ENCODE data around the gene SSTR3.
"Not testable (repeated sequence)": the region's sequence is repeated elsewhere in the genome, so short reads cannot be mapped to it uniquely, and the experiment has no call there.

SSTR3 gene

DNA sequence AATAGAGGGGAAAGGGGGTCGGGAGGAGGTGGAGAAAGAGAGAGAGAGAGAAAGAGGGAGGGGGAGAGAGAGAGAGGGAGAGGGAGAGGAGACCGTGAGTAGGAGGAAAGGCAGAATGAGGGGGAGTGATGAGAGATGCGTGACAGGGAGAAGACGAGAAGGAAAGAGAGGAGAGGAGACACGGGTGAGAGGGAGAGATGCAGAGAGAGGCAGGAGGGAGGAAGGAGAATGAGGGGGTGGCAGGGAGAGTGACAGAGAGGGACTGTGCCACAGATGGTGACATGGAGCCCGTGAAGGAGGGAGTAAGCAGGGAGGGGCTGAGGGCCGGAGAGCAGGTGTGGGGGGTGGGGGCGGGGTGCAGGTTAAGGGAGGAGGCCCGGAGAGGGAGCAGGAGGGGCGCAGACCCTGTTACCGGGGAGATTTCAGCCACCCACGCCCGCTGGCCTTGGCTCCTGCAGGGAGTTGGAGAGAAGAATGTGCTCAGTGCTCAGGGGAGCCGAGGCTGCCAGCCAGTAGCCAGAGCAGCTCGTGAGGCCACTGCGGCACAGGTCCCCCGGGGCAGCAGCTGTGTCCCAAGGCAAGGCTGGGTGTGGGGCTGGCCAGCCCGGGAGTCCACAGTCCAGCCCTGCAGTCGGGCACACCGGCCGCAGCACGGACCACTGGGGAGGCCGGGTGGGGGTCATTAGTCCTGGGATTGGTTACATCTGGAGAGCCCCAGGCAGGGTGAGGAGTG is at the start of gene SSTR3:
Gene SSTR3 (minus strand): TSS at position 304 of the 733 bp plus-strand sequence. CDS start 4,674 bp downstream, outside the sequence.
- DNase-seq = no peak

DNA sequence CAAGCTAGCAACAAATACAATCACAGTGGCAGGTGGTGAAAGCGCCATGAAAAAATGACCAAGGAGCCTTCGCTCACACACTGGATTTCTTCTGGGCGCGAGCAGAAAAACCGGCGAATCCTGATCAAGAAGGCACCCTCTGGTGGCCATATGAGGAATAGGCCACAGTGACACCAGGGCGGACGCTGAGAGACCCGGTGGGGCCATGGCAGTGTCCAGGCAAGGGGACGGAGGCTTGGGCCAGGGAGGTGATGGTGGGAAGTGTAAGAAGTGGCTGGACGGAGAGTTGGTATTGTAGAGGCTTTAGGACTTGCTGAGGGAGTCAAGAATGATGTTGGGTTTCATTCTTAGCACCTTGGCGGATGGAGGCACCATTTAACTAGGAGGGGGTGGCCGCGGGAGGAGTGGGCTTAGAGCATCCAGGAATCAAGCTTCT is 48.6 kb upstream of the SSTR3 start:
- DNase-seq = peak; percentile 65

DNA sequence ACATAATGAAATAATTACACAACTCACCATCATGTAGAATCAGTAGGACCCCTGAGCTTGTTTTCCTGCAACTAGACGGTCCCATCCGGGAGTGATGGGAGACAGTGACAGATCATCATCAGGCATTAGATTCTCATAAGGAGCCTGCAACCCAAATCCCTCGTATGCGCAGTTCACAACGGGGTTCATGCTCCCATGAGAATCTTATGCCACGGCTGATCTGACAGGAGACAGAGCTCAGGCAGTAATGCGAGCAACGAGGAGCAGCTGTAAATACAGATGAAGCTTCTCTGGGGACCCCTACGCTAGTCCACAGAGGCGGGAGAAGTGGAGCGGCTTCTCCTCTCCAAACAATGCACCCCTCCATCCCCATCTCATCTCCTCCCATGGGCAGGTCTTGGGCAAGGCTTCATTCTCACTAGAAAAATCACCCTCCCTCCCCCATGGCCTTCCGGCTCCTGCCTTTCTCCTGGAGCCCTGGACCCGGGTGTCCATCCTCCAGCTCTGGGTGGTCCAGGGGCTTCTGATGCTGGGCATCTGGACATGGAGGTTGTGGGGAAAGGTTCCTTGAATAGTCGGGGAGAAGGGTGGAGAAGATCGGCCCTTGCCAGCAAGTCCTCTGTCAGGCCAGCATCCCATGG is 48.0 kb upstream of the SSTR3 start:
- DNase-seq = no peak

DNA sequence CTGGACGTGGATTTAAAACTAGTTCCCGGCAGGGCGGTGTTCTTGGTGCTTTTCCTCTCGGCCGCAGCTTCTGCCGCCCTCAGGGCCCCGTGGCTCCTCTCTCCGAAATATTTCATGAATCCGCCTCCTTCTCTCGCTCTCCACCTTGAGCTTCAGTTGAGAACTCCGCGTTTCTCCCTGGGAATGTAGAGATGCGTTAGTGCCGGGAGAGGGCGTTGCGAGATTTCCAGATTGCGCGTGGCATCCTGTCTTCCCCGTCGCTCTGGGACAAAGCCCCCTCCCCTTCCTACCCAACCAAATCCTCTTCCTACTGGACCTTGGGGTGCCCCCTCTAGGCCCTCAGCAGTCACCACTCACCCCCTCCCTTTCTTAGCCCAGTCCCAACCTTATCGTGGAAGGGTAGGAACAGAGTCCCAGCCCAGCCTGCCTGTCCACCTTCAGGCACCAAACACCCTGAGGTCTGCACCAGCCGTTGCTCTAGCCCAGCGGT is 47.3 kb upstream of the SSTR3 start:
- no peak for DNase-seq

DNA sequence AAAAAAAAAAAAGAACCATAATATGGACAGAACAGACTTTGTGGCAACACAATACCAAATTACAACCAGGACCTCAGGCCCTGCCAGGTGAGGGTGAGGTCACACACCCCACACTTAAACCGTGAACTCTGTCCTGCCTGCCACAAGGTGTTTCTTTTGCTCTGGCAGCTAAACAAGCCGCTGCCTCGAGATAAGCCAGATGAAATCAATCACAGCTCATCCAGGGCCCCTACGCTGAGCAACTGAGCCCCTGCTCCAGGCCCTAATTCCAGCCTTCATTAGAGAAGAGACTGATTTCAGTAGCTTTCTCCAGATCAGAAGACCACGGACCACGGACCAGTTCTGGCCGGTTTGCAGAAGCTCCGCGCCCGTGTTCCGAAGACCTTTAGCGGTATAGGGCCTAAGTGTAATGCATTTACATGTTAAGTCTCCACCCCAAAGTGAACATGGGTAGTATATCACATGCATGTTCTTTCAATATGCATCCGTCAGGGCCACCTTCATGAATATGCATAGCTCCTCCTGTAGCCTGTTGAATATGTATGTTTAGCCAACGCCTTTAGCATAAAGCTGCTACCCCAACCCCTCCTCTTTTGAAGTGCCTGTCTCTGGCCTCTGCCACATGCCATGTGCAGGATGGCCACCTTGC is 46.6 kb upstream of the SSTR3 start:
- DNase-seq = no peak

DNA sequence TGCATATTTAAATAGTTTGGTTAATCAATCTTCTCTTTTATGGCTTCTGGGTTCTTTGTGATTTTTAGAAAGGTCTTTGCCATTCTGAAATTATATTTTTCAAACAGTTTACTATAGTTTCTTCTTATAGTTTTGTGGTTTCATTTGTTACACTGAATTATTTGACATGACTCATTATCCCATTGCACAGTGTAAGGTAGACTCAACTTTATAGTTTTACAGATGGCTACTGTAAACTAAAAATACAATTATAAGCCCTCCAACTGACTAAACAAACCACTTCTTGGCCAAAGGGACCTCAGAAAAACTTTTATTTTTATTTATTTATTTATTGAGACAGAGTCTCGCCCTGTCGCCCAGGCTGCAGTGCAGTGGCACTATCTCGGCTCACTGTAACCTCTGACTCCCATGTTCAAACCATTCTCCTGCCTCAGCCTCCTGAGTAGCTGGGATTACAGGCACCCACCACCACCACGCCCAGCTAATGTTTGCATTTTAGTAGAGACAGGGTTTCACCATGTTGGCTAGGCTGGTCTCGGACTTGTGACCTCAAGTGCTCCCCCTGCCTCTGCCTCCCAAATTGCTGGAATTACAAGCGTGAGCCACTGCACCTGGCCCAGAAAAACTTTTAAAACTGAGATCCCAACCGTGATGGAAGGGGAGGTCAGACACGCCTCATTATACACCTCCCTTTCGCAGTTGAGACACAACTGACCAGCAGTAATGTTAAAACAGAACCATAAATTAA is 45.9 kb upstream of the SSTR3 start:
- no peak for DNase-seq

DNA sequence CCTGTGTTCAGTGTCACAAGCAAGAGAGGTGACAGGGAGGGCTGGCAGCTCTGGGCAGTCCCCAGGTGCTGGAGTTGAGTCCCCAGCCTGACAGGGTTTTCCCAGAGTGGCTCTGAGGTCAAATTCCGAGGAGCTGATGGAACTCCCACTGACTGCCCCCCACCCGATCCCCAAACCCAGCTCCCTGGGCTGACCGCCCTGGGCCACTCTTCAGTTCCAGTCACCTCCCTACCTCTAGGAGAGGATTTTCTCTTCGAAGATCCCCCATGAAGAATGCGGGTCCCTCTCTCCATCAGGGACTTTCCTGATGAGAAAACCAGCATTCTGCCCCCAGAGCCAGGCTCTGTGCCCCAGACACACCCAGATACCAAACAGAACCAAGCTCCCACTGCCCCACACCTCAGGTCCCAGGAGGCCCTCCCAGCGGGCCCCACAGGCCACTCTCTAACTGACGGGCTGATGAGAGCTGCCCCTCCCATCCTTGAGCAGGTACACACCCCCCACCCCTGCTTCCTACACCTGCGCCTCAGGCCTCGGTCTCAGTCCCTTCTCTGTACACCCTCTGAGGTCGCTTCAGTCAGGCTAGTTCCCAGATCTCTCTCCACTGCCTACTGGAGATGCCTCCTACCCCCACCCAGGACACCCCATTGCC is 43.9 kb upstream of the SSTR3 start:
- DNase-seq = no peak

DNA sequence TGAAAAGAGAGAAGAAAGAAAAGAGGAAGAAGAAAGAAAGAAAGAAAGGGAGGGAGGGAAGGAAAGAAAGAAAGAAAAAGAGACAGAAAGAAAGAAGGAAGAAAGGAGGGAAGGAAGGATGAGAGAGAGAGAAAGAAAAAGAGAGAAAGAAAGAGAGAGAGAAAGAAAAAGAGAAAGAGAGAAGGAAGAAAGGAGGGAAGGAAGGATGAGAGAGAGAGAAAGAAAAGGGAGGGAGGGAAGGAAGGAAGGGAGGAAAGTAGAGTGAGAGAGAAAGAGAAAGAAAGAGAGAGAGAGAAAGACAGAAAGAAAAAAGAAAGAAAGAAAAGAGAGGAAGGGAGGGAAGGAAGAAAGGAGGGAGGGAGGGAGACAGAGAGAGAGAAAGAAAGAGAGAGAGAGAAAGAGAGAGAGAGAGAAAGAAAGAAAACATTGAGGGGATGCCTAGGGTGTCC is 43.3 kb upstream of the SSTR3 start:
- no peak for DNase-seq

DNA sequence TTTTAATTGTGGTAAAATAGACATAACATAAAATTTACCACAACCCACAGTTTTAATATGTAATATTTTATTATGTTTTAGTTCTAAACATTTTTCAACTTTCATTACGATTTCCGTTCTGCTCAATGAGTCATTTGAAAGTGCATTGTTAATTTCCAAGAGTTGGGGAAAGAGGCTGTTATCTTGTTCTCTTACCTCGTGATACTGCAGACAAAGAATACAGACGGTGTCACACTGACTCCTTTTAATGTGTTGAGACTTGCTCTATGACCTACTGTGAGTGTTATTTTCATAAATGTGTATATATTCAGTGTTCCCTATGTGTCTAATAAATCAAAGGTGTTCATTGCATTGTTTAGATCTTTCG is 42.6 kb upstream of the SSTR3 start:
- DNase-seq = no peak

DNA sequence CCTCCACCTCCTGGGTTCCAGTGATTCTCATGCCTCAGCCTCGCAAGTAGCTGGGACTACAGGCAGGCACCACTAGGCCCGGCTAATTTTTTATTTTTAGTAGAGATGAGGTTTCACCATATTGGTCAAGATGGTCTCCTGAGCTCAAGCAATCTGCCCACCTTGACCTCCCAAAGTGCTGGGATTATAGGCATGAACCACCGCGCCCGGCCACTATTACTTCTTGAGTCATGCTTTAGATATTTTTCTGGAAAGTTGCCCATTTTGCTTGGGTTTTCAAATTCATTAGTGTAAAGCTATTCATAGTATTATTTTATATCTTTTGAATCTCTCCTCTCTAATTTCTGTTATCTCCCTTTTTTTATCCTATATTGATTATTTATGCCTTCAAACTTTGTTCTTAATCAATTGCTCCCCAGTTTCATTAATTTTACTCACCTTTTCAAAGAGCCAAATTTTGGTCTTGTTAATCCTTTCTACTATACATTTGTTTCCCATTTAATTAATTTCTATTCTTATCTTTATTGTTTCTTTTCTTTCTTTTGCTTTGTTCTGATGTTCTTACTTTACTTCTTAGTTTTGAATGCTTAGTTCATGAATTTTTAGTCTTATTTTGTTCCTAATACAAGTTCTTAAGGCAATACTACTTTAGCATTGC is 42.1 kb upstream of the SSTR3 start:
- DNase-seq = no peak

DNA sequence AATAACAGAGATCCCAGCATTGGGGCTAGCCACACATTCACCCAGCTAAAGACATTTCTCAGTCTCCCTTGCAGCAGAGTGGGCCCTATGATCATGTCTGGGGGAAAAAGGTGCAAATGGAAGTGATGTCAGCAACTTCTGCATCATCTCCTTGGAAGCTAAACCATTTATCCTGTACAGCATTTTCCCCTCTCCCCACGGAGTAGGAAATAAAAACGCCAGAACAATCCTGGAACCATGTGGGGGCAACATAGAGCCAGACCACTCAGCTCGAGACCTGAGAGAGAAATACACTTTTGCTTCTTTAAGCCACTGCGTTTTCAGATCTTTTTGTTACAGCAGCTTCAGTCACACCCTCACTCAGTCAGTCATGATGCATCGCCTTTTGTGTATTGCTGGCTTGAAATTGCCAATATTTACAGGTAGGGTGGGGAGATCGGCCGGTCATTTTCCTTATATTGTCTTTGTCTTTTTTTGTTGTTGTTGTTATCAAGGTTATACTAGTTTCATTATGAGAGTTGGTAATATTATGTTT is 40.9 kb upstream of the SSTR3 start:
- no peak for DNase-seq

DNA sequence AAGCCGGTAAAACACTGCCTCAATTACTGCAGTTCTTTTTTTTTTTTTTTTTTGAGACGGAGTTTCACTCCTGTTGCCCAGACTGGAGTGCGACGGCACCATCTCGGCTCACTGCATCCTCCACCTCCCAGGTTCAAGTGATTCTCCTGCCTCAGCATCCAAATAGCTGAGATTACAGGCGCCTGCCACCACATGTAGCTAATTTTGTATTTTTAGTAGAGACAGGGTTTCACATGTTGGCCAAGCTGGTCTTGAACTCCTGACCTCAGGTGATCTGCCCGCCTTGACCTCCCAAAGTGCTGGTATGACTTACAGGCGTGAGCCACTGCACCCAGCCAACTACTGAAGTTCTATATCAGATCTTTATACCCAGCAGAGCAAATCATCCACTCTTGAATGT is 39.6 kb upstream of the SSTR3 start:
- DNase-seq = not testable (repeated sequence)

DNA sequence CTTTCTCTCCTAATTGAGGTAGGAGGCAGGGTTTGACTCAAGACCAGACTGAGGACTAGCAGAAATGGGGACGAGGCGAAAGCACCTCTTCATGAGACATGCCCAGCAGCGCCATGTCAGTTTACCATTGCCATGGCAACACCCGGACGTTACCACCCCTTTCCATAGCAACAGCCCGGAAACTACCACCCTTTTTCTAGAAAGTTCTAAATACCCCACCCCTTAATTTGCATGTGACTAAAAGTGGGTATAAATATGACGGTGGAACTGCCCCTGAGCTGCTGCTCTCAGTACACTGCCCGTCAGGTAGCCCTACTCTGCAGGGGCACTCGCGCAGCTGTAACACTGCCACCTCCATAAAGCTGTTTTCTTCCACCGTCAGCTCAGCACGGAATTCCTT is 37.7 kb upstream of the SSTR3 start:
- no peak for DNase-seq

DNA sequence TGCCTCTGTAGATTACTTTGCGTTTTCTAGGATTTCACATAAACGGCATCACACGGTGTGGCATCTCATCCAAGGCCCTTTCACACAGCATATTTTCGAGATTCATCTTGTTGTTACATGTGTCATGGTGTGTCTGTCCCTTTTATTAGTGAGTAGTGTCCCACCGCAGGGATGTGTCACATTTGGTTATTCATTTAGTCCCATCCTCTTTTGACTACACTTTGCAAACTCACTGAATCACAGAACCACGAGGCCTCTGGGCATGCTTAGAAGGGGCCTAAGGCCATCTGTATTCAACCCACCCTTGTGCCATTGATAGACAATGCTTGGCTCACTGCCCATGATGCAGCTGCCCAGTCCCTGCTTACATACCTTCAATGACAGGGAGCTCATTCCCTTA is 36.0 kb upstream of the SSTR3 start:
- no peak for DNase-seq

DNA sequence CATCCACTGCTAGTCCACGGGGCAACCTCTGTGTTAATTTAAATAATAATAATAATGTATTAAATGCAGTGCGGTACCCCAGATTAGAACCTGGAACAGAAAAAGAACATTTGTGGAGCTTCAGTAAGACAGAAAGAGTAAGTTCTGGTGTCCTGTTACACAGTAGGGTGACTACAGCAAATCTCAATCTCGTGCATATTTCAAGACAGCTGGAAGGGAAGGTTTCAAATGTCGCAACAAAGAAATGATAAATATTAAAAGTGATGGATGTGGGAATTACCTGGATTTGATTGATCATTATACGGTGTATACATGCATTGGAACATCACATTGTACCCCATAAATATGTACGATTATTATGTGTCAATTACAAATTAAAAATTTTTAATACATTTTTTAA is 33.5 kb upstream of the SSTR3 start:
- DNase-seq = no peak

DNA sequence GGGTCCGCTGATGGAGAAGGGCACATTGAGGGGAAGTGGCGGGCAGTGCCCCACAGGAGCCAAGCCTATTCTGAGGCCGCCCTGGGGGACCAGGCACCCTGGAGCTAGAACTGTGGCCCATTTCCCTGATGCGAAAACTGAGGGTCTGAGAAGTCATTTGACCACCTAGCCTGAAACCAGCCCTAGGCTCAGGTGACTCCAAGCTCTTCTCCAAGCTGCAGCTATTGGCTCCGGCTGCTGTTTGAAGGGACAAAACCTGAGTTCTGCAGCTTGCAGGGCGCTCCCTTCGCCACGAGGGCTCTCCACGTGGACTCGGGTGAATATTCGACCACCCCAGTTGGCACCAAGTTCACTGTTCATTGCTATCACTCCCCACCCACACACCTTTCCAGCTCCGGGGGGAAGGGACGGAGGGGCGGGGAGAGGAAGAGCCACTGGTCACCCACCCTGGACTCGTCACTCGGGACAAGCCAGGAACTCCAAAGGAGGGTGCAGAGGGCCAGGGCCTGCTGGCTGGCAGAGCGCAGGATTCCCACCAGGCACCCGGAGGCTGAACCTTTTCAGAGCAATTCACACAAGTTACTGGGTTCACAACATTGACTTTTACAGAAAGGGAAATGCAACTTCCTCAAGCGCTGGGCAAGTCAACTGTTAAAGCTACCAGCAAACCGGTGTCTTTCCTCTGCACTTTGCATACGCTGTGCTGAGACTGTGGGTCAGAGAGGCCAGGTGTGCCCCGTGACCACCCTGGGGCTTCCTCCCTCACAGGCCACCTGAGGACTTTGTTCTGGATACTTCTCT is 32.8 kb upstream of the SSTR3 start:
- no peak for DNase-seq

DNA sequence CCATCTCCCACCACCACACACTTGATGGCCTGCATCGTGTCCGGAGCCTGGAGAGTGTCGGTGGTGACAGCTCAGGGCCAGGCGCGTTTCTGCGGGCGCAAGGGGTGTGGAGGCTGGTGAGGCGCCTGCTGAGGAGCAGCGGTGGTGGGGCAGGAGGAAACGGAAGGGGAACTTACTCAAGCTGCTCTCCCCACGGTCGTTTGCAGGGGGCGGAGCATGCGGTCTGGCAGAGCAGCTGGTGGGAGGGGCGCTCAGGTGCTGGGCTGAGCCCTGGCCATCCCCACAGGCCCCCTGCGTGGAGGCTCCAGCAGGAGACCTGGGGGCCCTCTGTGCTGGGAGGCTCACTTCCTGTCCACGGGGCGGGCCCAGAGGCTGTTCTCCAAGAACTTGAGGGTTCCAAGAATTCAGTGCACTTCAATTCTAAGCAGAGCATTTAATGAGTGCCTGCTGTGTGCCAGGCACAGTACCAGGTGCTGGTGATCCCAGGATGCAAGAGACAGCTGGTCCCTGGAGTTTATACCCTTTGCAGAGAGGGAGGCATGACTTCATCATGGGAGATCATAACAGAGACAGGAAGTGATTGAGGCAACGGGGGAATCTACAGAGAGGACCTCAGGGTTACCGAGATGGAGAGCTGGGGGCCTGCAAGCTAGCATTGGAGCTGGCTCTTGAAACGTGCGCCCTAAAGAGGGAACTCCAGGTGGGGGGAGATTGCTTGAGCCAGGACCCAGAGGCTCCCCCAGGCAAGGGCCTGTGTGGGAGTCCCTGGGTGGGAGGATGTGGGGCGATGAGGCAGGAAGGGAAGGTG is 32.0 kb upstream of the SSTR3 start, which contains the start of gene RAC2:
Gene RAC2 (minus strand): TSS at position 156 of the 808 bp plus-strand sequence. CDS start 121 bp downstream, at position 35.
- DNase-seq = peak; percentile 90

DNA sequence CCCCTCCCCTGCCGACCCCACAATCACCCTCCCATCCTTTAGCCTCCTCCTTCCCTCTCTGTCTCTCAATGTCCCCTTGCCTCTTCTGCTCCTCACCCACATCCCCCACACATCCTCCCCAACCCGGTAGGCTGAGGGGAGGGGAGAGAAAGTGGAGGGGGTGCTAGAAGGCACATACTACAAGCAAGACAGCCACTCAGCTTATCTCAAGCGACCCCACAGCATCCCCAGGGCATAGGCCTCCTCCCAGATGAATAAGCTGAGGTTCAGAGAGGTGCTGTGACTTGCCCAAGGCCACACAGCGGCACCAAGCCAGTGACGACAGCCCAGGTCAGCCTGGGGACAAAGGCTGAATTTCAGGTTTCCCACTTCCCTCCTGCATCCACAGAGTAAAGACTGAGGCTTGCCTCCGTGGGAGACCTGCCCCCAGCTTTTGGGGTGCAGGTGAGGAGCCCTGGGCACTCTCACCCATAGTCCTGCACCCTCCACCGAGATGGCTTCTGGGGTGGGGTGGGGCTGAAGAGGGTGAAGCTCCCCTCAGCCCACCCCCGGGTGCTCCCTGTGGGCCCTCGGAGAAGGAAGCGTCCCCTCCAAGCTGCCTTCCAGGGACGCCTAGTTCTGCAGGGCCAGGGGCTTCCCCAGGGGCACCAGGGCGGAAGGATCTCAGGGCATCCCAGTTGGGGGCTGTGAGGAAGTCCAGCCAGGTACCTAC is 31.3 kb upstream of the SSTR3 start:
- DNase-seq = no peak

DNA sequence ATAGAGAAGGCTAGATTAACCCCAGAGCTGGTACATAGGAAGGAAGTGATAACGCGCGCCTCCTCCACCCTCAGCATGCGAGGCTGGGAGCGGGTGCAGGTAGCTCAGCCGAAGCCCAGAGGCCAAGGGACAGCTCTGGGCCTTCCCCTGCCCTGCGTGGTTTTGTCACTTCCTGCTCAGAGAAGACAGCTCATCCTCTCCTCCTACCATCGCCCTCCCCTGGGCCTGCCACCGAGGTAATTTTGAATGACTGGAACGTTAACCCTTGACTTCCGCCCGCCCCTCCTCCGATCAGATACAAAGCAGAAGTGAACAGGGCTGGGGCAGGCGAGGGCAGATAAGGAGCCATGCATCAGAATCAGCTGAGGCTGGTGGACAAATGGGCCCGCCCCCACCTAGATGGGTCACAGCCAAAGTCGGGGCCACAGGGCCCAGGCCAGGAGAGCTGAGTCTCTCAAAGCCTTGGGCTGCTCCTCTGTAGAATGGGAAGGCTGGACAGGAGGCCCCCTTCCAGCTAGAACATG is 30.2 kb upstream of the SSTR3 start:
- DNase-seq = peak; percentile 91
